Caco-2 (cell line): ENCODE data around the gene PARP12. TPM values are rescaled to one million over a fixed set of nuclear protein-coding genes. Genes with fewer than 3 reads are reported as not detected.

Source experiments
- BruUV-seq: library from RNA; stranded (reverse); fragments of 400-500 nt; replicated peaks from 2 replicates; lab custom pipeline; 2021; lab: Mats Ljungman, UMichigan
- CTCF ChIA-PET: fragments of 300-600 bp; sonication (Branson Sonifier 250); formaldehyde crosslinking; loops from one replicate; lab custom pipeline; 2022; ENCODE audit warnings: antibody characterized with exemption; lab: Charles Lee
- POLR2A ChIA-PET: fragments of 300-600 bp; sonication (Branson Sonifier 250); formaldehyde crosslinking; loops from one replicate; lab custom pipeline; 2022; ENCODE audit warnings: antibody characterized with exemption; lab: Charles Lee
- DNase-seq, 2 experiments: peaks; one replicate each; pipeline versions ENCODE4 v3.0.0 to v3.0.0-alpha.2; 2020 to 2022
- H3K27me3 ChIP-seq: replicated peaks from 2 replicates; pipeline ENCODE4 v1.6.0; 2011; ENCODE audit warnings: low read length; ENCODE audit not compliant: control insufficient read depth, insufficient read depth
- H3K36me3 ChIP-seq: 2 replicates; pipeline ENCODE4 v1.5.1; 2011; ENCODE audit warnings: low read length; ENCODE audit not compliant: control insufficient read depth, insufficient read depth
- H3K4me1 ChIP-seq: fragments of 250-450 bp; sonication (Bioruptor Pico); 2 replicates; pipeline ENCODE4 v1.5.1; 2020; ENCODE audit warnings: mild to moderate bottlenecking
- H3K4me3 ChIP-seq: 2 replicates; pipeline ENCODE4 v1.5.1; 2011; ENCODE audit warnings: low read depth, mild to moderate bottlenecking, control low read depth, low read length
- H3K9me3 ChIP-seq: fragments of 250-450 bp; sonication (Bioruptor Pico); 2 replicates; pipeline ENCODE4 v1.5.1; 2020; ENCODE audit warnings: mild to moderate bottlenecking, moderate library complexity
- H3K27ac Mint-ChIP-seq: one replicate; pipeline ENCODE4 v1.8.0; 2022; ENCODE audit warnings: mixed read lengths; ENCODE audit not compliant: unreplicated experiment
- H3K27me3 Mint-ChIP-seq: one replicate; pipeline ENCODE4 v1.8.0; 2022; ENCODE audit warnings: mixed read lengths; ENCODE audit not compliant: insufficient read depth, unreplicated experiment
- H3K36me3 Mint-ChIP-seq: one replicate; pipeline ENCODE4 v1.8.0; 2022; ENCODE audit warnings: mild to moderate bottlenecking, mixed read lengths; ENCODE audit not compliant: insufficient read depth, unreplicated experiment
- H3K4me1 Mint-ChIP-seq: one replicate; pipeline ENCODE4 v1.8.0; 2022; ENCODE audit warnings: low read depth, mixed read lengths; ENCODE audit not compliant: unreplicated experiment
- H3K4me3 Mint-ChIP-seq: one replicate; pipeline ENCODE4 v1.8.0; 2022; ENCODE audit warnings: mild to moderate bottlenecking, moderate library complexity, mixed read lengths; ENCODE audit not compliant: unreplicated experiment
- H3K9me3 Mint-ChIP-seq: one replicate; pipeline ENCODE4 v1.8.0; 2022; ENCODE audit warnings: mixed read lengths; ENCODE audit not compliant: unreplicated experiment
- intact Hi-C: fragments of 100-400 bp; cut with micrococcal nuclease; formaldehyde crosslinking; loops from one replicate; pipeline ENCODE4 v1.10.0; 2022; ENCODE audit not compliant: unreplicated experiment
- total RNA-seq: library from RNA; stranded (reverse); gene quantifications from 2 replicates; pipeline ENCODE4 v1.2.3, GENCODE V29; 2022
- TF ChIP-seq, protein P1 (sequence below), 2 experiments: fragments of 200-600 bp in 1 of 2; IDR thresholded peaks; 1 replicate in 1 of 2; 2 replicates in 1 of 2; pipeline versions ENCODE4 v1.5.1 to v1.8.0; 2011 to 2022; ENCODE audit warnings: antibody characterized with exemption in 1 of 2, control low read depth in 1 of 2, inconsistent platforms in 1 of 2, low read depth in 1 of 2, low read length in 1 of 2, mild to moderate bottlenecking in 1 of 2, moderate library complexity in 1 of 2; ENCODE audit not compliant: insufficient read depth in 1 of 2, severe bottlenecking in 1 of 2, unreplicated experiment in 1 of 2

The PARP12 gene
- total RNA-seq, 1 experiment from 2014 or later: 20.2 TPM

GRCh38 chr7:140017034-140017433, 45.7 kb downstream of the PARP12 start:
- Mint-ChIP-seq H3K9me3 (no peaks in the 10 kb centered on the region), H3K4me1 (no peaks in the 10 kb centered on the region), H3K4me3 (no peak overlapping the region), H3K27me3 (peaks cover 7% of the 10 kb centered on the region), H3K36me3 (peaks cover 5% of the 10 kb centered on the region), H3K27ac (no peak overlapping the region)
- Histone ChIP-seq H3K36me3 (no peaks in the 10 kb centered on the region), H3K4me3 (no peak overlapping the region), H3K4me1 (no peaks in the 10 kb centered on the region), H3K27me3 (no peaks in the 10 kb centered on the region), H3K9me3 (no peaks in the 10 kb centered on the region)
- BruUV-seq: no TSS peak
- no peak for DNase-seq
- intact Hi-C loops: no loop called here
- ChIA-PET POLR2A (no interaction called here), CTCF (interaction anchor here (1.1 kb wide), 1 partner anchor 12 kb away, joined by 3 read pairs; no protein-coding TSS in a partner anchor)
- TF ChIP-seq, protein P1, sequence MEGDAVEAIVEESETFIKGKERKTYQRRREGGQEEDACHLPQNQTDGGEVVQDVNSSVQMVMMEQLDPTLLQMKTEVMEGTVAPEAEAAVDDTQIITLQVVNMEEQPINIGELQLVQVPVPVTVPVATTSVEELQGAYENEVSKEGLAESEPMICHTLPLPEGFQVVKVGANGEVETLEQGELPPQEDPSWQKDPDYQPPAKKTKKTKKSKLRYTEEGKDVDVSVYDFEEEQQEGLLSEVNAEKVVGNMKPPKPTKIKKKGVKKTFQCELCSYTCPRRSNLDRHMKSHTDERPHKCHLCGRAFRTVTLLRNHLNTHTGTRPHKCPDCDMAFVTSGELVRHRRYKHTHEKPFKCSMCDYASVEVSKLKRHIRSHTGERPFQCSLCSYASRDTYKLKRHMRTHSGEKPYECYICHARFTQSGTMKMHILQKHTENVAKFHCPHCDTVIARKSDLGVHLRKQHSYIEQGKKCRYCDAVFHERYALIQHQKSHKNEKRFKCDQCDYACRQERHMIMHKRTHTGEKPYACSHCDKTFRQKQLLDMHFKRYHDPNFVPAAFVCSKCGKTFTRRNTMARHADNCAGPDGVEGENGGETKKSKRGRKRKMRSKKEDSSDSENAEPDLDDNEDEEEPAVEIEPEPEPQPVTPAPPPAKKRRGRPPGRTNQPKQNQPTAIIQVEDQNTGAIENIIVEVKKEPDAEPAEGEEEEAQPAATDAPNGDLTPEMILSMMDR (IDR thresholded peaks at IDR 0.05; ENCODE audit: insufficient read depth in 1 of 2, low read depth in 1 of 2, low read length in 1 of 2, severe bottlenecking in 1 of 2, unreplicated experiment in 1 of 2): no peak

GRCh38 chr7:140016540-140016939, 46.2 kb downstream of the PARP12 start:
- Histone ChIP-seq H3K4me1 (no peaks in the 10 kb centered on the region), H3K4me3 (no peak overlapping the region), H3K36me3 (no peaks in the 10 kb centered on the region), H3K27me3 (no peaks in the 10 kb centered on the region), H3K9me3 (no peaks in the 10 kb centered on the region)
- peaks cover 7% of the 10 kb centered on the region for H3K27me3 Mint-ChIP-seq
- TF ChIP-seq, protein P1 (IDR thresholded peaks at IDR 0.05; ENCODE audit: insufficient read depth in 1 of 2, low read depth in 1 of 2, low read length in 1 of 2, severe bottlenecking in 1 of 2, unreplicated experiment in 1 of 2): no peak
- intact Hi-C loops: no loop called here
- H3K27ac Mint-ChIP-seq: no peak overlapping the region
- H3K36me3 Mint-ChIP-seq: peaks cover 2% of the 10 kb centered on the region
- no peaks in the 10 kb centered on the region for H3K4me1 Mint-ChIP-seq
- CTCF ChIA-PET: interaction anchor here (1.1 kb wide), 1 partner anchor 11 kb away, joined by 3 read pairs; no protein-coding TSS in a partner anchor
- POLR2A ChIA-PET: no interaction called here
- no peak for DNase-seq
- H3K9me3 Mint-ChIP-seq: no peaks in the 10 kb centered on the region
- no peak overlapping the region for H3K4me3 Mint-ChIP-seq
- no TSS peak for BruUV-seq

DNA sequence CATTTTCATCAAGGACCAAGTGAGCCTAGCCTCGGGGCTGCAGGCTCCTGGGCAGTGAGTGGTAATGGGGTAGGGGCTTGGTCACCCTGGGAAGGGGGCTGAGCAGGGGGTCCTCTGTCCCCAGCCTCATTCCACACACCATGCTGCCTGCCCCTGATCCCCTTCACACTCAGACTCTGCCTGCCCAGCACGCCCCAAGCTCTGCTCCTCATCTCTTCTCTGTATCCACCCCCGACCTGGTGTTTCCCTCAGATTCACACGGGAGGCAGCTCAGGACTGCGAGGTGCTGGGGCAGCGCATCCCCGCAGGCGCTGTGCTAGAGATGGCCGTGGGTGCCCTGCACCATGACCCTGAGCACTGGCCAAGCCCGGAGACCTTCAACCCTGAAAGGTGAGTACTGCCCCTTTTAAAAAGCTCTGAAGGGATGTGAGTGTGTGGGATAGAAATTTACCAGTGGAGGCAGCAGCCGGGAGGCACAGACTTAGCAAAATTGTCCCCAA, 47.2 kb downstream of the PARP12 start:
- peaks cover 9% of the 10 kb centered on the region for H3K27me3 Mint-ChIP-seq
- ChIA-PET POLR2A (no interaction called here), CTCF (no interaction called here)
- H3K9me3 Mint-ChIP-seq: no peaks in the 10 kb centered on the region
- Histone ChIP-seq H3K4me1 (no peaks in the 10 kb centered on the region), H3K4me3 (no peak overlapping the region), H3K36me3 (no peaks in the 10 kb centered on the region), H3K27me3 (no peaks in the 10 kb centered on the region), H3K9me3 (no peaks in the 10 kb centered on the region)
- no peaks in the 10 kb centered on the region for H3K36me3 Mint-ChIP-seq
- no peaks in the 10 kb centered on the region for H3K4me1 Mint-ChIP-seq
- intact Hi-C loops: no loop called here
- TF ChIP-seq, protein P1 (IDR thresholded peaks at IDR 0.05; ENCODE audit: insufficient read depth in 1 of 2, low read depth in 1 of 2, low read length in 1 of 2, severe bottlenecking in 1 of 2, unreplicated experiment in 1 of 2): no peak
- no peak overlapping the region for H3K4me3 Mint-ChIP-seq
- H3K27ac Mint-ChIP-seq: no peak overlapping the region
- no peak for DNase-seq
- BruUV-seq: no TSS peak
